Measurements from ENCODE around the gene RALGPS2.
"Not testable (repeated sequence)": the region's sequence is repeated elsewhere in the genome, so short reads cannot be mapped to it uniquely, and the experiment has no call there.

Gene RALGPS2

DNA sequence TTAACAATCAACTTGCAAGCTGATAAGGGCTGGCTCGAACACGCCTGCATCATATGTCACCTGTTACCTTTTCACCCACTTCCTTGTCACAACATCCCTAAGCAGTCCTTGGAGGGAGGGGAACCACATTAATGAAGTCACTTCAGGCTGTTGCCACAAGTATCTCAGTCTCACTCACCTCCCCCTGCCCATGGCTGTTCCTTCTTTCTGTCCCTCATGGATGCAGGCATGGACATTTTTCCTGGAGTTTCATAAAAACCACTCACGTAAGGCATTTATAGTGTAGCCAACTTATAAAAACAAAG is 222.6 kb downstream of the RALGPS2 start:
- POLR2A ChIA-PET = no interaction called here
- H3K4me3 ChIP-seq (ENCODE audit: low read depth, low read length) = no peak overlapping the region
- CTCF ChIA-PET = no interaction called here
- TF ChIP-seq, protein P1, sequence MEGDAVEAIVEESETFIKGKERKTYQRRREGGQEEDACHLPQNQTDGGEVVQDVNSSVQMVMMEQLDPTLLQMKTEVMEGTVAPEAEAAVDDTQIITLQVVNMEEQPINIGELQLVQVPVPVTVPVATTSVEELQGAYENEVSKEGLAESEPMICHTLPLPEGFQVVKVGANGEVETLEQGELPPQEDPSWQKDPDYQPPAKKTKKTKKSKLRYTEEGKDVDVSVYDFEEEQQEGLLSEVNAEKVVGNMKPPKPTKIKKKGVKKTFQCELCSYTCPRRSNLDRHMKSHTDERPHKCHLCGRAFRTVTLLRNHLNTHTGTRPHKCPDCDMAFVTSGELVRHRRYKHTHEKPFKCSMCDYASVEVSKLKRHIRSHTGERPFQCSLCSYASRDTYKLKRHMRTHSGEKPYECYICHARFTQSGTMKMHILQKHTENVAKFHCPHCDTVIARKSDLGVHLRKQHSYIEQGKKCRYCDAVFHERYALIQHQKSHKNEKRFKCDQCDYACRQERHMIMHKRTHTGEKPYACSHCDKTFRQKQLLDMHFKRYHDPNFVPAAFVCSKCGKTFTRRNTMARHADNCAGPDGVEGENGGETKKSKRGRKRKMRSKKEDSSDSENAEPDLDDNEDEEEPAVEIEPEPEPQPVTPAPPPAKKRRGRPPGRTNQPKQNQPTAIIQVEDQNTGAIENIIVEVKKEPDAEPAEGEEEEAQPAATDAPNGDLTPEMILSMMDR (IDR thresholded peaks at IDR 0.05; ENCODE audit: insufficient read depth, low read length, missing control alignments) = no peak
- no peak for DNase-seq (ENCODE audit: low read depth, low spot score)

DNA sequence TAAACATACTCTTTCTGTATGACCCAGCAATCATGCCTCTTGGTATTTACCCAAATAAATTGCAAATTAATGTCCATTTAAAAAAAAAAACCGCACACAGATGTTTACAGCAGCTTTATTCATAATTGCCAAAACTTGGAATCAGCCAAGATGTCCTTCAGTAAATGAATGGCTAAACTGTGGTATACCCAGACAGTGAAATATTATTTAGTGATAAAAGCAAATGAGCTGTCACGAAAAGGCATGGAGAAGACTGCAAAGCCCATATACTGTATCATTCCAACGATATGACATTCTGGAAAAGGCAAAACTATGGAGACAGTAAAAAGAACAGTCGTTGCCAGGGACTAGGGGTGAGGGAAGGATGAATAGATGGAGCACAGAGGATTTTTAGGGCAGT is 223.6 kb downstream of the RALGPS2 start:
- DNase-seq (ENCODE audit: low read depth, low spot score) = no peak
- CTCF ChIA-PET = no interaction called here
- TF ChIP-seq, protein P1 (IDR thresholded peaks at IDR 0.05; ENCODE audit: insufficient read depth, low read length, missing control alignments) = no peak
- no peak overlapping the region for H3K4me3 ChIP-seq (ENCODE audit: low read depth, low read length)
- POLR2A ChIA-PET = no interaction called here

DNA sequence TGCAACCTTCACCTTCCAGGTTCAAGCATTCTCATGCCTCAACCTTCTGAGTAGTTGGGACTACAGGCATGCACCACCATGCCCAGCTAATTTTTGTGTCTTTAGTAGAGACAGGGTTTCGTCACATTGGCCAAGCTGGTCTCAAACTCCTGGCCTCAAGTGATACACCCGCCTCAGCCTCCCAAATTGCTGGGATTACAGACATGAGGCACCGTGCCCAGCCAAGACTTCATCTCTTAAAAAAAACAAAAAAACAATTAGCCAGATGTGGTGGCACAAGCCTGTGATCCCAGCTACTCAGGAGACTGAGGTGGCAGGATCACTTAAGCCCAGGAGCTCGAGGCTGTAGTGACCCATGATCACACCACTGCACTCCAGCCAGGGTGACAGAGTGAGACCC is 224.8 kb downstream of the RALGPS2 start:
- DNase-seq (ENCODE audit: low read depth, low spot score); POLR2A ChIA-PET; H3K4me3 ChIP-seq (ENCODE audit: low read depth, low read length); CTCF ChIA-PET: not testable (repeated sequence)

DNA sequence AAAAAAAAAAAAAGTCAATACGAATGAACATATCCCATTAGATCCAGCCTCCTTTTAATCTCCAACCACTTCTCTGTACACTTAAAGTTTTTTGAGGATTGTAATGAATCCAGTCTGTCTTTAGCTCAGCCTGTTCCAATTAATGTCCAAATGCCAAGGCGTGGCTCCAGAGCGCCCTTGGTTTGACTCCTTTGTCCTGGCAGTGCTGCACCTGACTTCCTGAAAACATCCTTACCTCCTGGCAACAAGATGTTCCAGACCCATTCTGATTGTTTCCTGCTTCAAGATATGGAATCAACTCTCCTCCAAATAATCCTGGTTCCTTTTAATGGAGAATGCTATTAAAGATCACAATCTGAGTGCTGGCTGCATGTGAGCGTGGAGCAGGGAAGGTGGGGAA is 226.6 kb downstream of the RALGPS2 start:
- no peak overlapping the region for H3K4me3 ChIP-seq (ENCODE audit: low read depth, low read length)
- ChIA-PET CTCF (no interaction called here), POLR2A (no interaction called here)
- no peak for DNase-seq (ENCODE audit: low read depth, low spot score)
- TF ChIP-seq, protein P1 (IDR thresholded peaks at IDR 0.05; ENCODE audit: insufficient read depth, low read length, missing control alignments) = no peak

DNA sequence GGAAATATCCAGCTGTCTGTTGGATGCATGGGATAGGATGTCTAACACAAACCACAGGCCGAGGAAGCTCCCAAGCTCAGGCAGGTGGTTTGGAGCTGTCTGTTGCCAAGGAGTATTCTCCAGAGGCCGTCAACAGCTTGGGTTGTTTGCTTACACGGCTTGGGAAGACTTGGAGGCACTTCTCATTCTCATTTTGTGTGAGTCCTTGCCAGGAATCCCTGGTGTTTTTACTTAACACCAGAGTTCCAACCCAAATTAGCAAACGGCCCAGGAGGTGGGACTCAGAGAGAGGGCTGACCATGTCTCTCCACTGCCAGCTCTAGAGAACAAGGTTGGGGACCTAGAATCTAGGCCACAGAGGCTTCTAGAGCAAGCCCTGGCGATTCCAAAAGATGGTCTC is 228.0 kb downstream of the RALGPS2 start:
- no peak for DNase-seq (ENCODE audit: low read depth, low spot score)
- CTCF ChIA-PET = interaction anchor here (0.8 kb wide), 1 partner anchor 20 kb away, joined by 3 read pairs; no protein-coding TSS in a partner anchor
- TF ChIP-seq, protein P1 (IDR thresholded peaks at IDR 0.05; ENCODE audit: insufficient read depth, low read length, missing control alignments) = no peak
- POLR2A ChIA-PET = no interaction called here
- H3K4me3 ChIP-seq (ENCODE audit: low read depth, low read length) = no peak overlapping the region

DNA sequence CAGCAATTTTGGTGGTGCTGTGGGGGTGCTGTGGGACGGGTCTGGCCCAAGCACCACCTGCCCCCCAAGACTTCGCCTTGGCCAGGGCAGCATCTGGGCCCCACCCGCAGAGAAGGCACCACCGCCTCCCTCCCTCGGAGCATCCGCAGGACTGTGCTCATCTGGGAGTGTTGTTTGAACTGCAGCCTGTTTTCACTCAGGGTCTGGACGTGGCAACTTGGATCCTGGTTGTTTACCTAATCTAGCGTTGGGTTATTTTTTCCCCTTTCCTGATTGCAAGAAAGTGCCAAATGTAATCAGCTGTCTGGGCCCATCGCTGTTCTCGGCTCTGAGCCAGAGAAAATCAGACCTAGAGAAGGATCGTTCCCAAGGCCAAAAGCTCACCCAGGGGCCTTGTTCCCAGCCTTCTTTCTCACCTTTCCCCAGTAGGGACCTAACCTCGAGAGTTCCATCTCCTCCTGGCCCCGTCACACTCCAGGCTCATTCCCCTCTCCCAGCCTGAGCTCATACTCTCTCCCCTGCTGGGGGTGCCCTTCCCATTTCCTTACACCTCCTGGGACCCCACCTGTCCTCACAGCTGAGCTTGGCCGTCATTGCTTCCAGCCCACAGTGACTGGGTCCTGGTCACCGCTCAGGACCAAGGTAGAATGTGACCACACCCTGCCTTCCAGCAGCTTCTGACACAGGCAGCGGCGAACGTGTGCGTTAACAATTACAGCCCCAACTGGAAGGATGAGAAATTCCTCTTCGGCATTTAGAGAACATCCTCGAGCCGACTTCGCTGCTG is 228.7 kb downstream of the RALGPS2 start:
- no peak overlapping the region for H3K4me3 ChIP-seq (ENCODE audit: low read depth, low read length)
- POLR2A ChIA-PET = no interaction called here
- DNase-seq (ENCODE audit: low read depth, low spot score) = no peak
- CTCF ChIA-PET = no interaction called here
- TF ChIP-seq, protein P1 (IDR thresholded peaks at IDR 0.05; ENCODE audit: insufficient read depth, low read length, missing control alignments) = no peak

DNA sequence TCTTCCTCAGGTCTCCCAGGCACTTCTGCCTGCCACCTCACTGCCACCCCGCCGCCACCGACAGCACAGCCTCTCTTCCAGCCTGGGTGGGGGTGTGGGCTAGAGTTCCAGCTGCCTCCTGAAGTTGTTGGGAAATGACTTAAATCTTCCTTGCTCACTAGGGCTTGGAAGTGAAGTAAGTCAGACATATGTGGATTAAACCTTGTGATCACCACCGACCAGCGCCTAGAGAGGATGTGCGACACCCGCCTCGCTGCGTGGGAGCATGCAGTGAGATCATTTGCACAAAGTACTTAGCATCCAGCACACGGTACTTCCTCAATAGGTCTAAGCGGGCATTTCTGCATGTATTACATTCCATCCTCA is 229.3 kb downstream of the RALGPS2 start:
- ChIA-PET POLR2A (no interaction called here), CTCF (interaction anchor here (1.3 kb wide), 1 partner anchor 9 kb away, joined by 3 read pairs; no protein-coding TSS in a partner anchor)
- DNase-seq (ENCODE audit: low read depth, low spot score) = no peak
- TF ChIP-seq, protein P1 (IDR thresholded peaks at IDR 0.05; ENCODE audit: insufficient read depth, low read length, missing control alignments) = no peak
- H3K4me3 ChIP-seq (ENCODE audit: low read depth, low read length) = no peak overlapping the region

Measured in AG04449 (cell line).